H1 (cell line): ENCODE data around the gene MRPL3. TPM values are rescaled to one million over a fixed set of nuclear protein-coding genes. Genes with fewer than 3 reads are reported as not detected.

Source experiments
- CTCF ChIA-PET: fragments of 300-600 bp; sonication (Branson Sonifier 250); formaldehyde crosslinking; loops from one replicate; lab custom pipeline; 2021; ENCODE audit not compliant: partially characterized antibody; lab: Charles Lee
- POLR2A ChIA-PET: fragments of 300-600 bp; sonication (Branson Sonifier 250); formaldehyde crosslinking; loops from one replicate; lab custom pipeline; 2021; ENCODE audit warnings: inconsistent platforms; ENCODE audit not compliant: partially characterized antibody; lab: Charles Lee
- DNase-seq, 2 experiments: peaks; one replicate each; pipeline versions ENCODE4 v3.0.0 to v3.0.0-alpha.2; 2010 to 2022; ENCODE audit warnings: low spot score in 2 of 2, low read depth in 1 of 2, mixed read lengths in 1 of 2
- FAIRE-seq: peaks from 2 replicates; lab custom pipeline; 2011; peaks lifted over from hg19 to GRCh38; lab: Jason Lieb, UNC
- H2AFZ ChIP-seq: 2 replicates; pipeline ENCODE4 v1.8.1; 2012; ENCODE audit warnings: low read length, inconsistent platforms
- H2AK5ac ChIP-seq: 2 replicates; pipeline ENCODE4 v1.6.1; 2013; ENCODE audit warnings: low read depth, low read length
- H2BK120ac ChIP-seq: replicated peaks from 2 replicates; pipeline ENCODE3; 2013; ENCODE audit warnings: low read depth, low read length, inconsistent platforms
- H2BK12ac ChIP-seq: 2 replicates; pipeline ENCODE4 v1.6.1; 2013; ENCODE audit warnings: low read depth, low read length
- H2BK15ac ChIP-seq: 2 replicates; pipeline ENCODE4 v1.6.1; 2013; ENCODE audit warnings: low read length
- H2BK20ac ChIP-seq: 2 replicates; pipeline ENCODE4 v1.6.1; 2013; ENCODE audit warnings: low read length
- H2BK5ac ChIP-seq: 2 replicates; pipeline ENCODE4 v1.6.1; 2013; ENCODE audit warnings: low read depth, low read length
- H3K14ac ChIP-seq: 2 replicates; pipeline ENCODE4 v1.6.1; 2013; ENCODE audit warnings: inconsistent platforms; ENCODE audit not compliant: insufficient read length
- H3K18ac ChIP-seq: 2 replicates; pipeline ENCODE4 v1.6.1; 2013; ENCODE audit warnings: low read length; ENCODE audit errors: extremely low read depth
- H3K23ac ChIP-seq: 2 replicates; pipeline ENCODE4 v1.6.1; 2013; ENCODE audit warnings: inconsistent platforms; ENCODE audit not compliant: insufficient read length
- H3K23me2 ChIP-seq: 2 replicates; pipeline ENCODE4 v1.6.1; 2013; ENCODE audit warnings: low read depth, low read length
- H3K27ac ChIP-seq: 2 replicates; pipeline ENCODE4 v1.6.1; 2011; ENCODE audit warnings: low read depth, low read length, inconsistent platforms
- H3K27me3 ChIP-seq, 4 experiments: replicated peaks in 1 of 4; 1 replicate in 1 of 4; 2 replicates in 3 of 4; pipeline versions ENCODE4 v1.6.1 to v1.8.1; 2011 to 2013; ENCODE audit warnings: low read length in 3 of 4, mild to moderate bottlenecking in 3 of 4, inconsistent platforms in 2 of 4, mixed read lengths in 2 of 4, moderate library complexity in 1 of 4; ENCODE audit not compliant: control insufficient read depth in 3 of 4, insufficient read depth in 3 of 4; ENCODE audit errors: extremely low read depth in 1 of 4
- H3K36me3 ChIP-seq, 4 experiments: 2 replicates each; pipeline versions ENCODE4 v1.6.1 to v1.8.1; 2011 to 2013; ENCODE audit warnings: mild to moderate bottlenecking in 4 of 4, low read length in 3 of 4, moderate library complexity in 2 of 4, control low read depth in 1 of 4, inconsistent platforms in 1 of 4; ENCODE audit not compliant: insufficient read depth in 4 of 4, control insufficient read depth in 2 of 4
- H3K4ac ChIP-seq: replicated peaks from 2 replicates; pipeline ENCODE3; 2013; ENCODE audit warnings: low read length, low read depth, mixed read lengths, inconsistent platforms; ENCODE audit not compliant: insufficient read length
- H3K4me1 ChIP-seq, 4 experiments: replicated peaks in 1 of 4; 1 replicate in 1 of 4; 2 replicates in 3 of 4; pipeline versions ENCODE4 v1.6.1 to v1.8.1; 2011 to 2013; ENCODE audit warnings: low read length in 3 of 4, inconsistent platforms in 2 of 4, mixed read lengths in 1 of 4; ENCODE audit not compliant: insufficient read depth in 4 of 4, control insufficient read depth in 3 of 4
- H3K4me2 ChIP-seq, 2 experiments: 2 replicates each; pipeline versions ENCODE4 v1.6.1 to v1.8.1; 2011 to 2013; ENCODE audit warnings: low read depth in 2 of 2, low read length in 2 of 2, control low read depth in 1 of 2, inconsistent platforms in 1 of 2, mild to moderate bottlenecking in 1 of 2; ENCODE audit not compliant: insufficient read depth in 1 of 2
- H3K4me3 ChIP-seq, 4 experiments: fragments of 200-600, 300-600 bp in 1 of 4; sonication (generic), shearing (Covaris generic), sonication (Bioruptor Twin) in 1 of 4; 2 replicates each; pipeline versions ENCODE4 v1.5.1 to v1.8.1; 2011 to 2016; ENCODE audit warnings: low read length in 4 of 4, low read depth in 3 of 4, control low read depth in 2 of 4, inconsistent platforms in 2 of 4, mild to moderate bottlenecking in 2 of 4, mixed read lengths in 1 of 4, moderate library complexity in 1 of 4; ENCODE audit not compliant: insufficient read depth in 2 of 4; ENCODE audit errors: extremely low read depth in 1 of 4
- H3K56ac ChIP-seq: replicated peaks from 2 replicates; pipeline ENCODE3; 2013; ENCODE audit warnings: low read depth, mild to moderate bottlenecking, mixed read lengths, low read length, inconsistent platforms; ENCODE audit not compliant: insufficient read length
- H3K79me1 ChIP-seq: 2 replicates; pipeline ENCODE4 v1.6.1; 2013; ENCODE audit warnings: low read depth, low read length, control low read depth
- H3K79me2 ChIP-seq, 2 experiments: 2 replicates each; pipeline versions ENCODE4 v1.6.1 to v1.8.1; 2012 to 2013; ENCODE audit warnings: low read length in 2 of 2, mild to moderate bottlenecking in 2 of 2, inconsistent platforms in 1 of 2; ENCODE audit not compliant: insufficient read depth in 2 of 2, control insufficient read depth in 1 of 2
- H3K9ac ChIP-seq, 4 experiments: replicated peaks in 1 of 4; 1 replicate in 1 of 4; 2 replicates in 3 of 4; pipeline versions ENCODE4 v1.6.1 to v1.8.1; 2011 to 2013; ENCODE audit warnings: low read depth in 3 of 4, low read length in 3 of 4, control low read depth in 2 of 4, mild to moderate bottlenecking in 2 of 4, moderate library complexity in 2 of 4, inconsistent platforms in 1 of 4; ENCODE audit errors: extremely low read depth in 1 of 4
- H3K9me3 ChIP-seq, 2 experiments: 2 replicates each; pipeline versions ENCODE4 v1.6.1 to v1.8.1; 2012 to 2013; ENCODE audit warnings: mild to moderate bottlenecking in 2 of 2, moderate library complexity in 2 of 2, control low read depth in 1 of 2, inconsistent platforms in 1 of 2, low read depth in 1 of 2, low read length in 1 of 2, mixed read lengths in 1 of 2; ENCODE audit not compliant: insufficient read depth in 2 of 2
- H4K20me1 ChIP-seq, 2 experiments: replicated peaks in 1 of 2; 2 replicates each; pipeline versions ENCODE3 to v1.8.1; 2011 to 2013; ENCODE audit warnings: inconsistent platforms in 2 of 2, low read length in 2 of 2, mild to moderate bottlenecking in 1 of 2; ENCODE audit not compliant: insufficient read depth in 2 of 2, control insufficient read depth in 1 of 2
- H4K5ac ChIP-seq: 2 replicates; pipeline ENCODE4 v1.6.1; 2013; ENCODE audit warnings: low read length, low read depth, mixed read lengths, inconsistent platforms; ENCODE audit not compliant: insufficient read length
- H4K8ac ChIP-seq: 2 replicates; pipeline ENCODE4 v1.8.0; 2013; ENCODE audit warnings: mild to moderate bottlenecking, moderate library complexity, low read length, inconsistent platforms; ENCODE audit not compliant: insufficient read depth; ENCODE audit errors: extremely low read depth
- H4K91ac ChIP-seq: replicated peaks from 2 replicates; pipeline ENCODE3; 2013; ENCODE audit warnings: low read length, mixed read lengths, inconsistent platforms; ENCODE audit not compliant: insufficient read length
- ATF3 ChIP-seq: IDR thresholded peaks from 2 replicates; pipeline ENCODE4 v1.6.1; 2011; ENCODE audit warnings: low read depth, mild to moderate bottlenecking, low read length; ENCODE audit not compliant: insufficient read depth
- CTCF ChIP-seq, 3 experiments: IDR thresholded peaks; 1 replicate in 2 of 3; 2 replicates in 1 of 3; pipeline versions ENCODE4 v1.5.1 to v1.6.1; 2011; ENCODE audit warnings: low read length in 3 of 3, mild to moderate bottlenecking in 3 of 3, inconsistent platforms in 2 of 3, low read depth in 1 of 3, moderate library complexity in 1 of 3; ENCODE audit not compliant: insufficient read depth in 1 of 3; ENCODE audit errors: control extremely low read depth in 1 of 3
- HDAC2 ChIP-seq, 2 experiments: fragments of 300-600 bp in 1 of 2; sonication (generic) in 1 of 2; IDR thresholded peaks; 2 replicates each; pipeline ENCODE4 v1.6.1; 2011 to 2012; ENCODE audit warnings: low read depth in 2 of 2, low read length in 2 of 2, mild to moderate bottlenecking in 2 of 2, moderate library complexity in 2 of 2, borderline replicate concordance in 1 of 2, inconsistent platforms in 1 of 2
- KDM1A ChIP-seq: fragments of 200-600, 300-600 bp; sonication (generic); IDR thresholded peaks from 2 replicates; pipeline ENCODE4 v1.7.1; 2016; ENCODE audit warnings: mild to moderate bottlenecking, low read length, borderline replicate concordance
- RAD21 ChIP-seq, 2 experiments: IDR thresholded peaks in 1 of 2; conservative IDR thresholded peaks in 1 of 2; 2 replicates each; pipeline ENCODE4 v1.6.1; 2011; ENCODE audit warnings: low read depth in 2 of 2, low read length in 2 of 2, improper control_type of control experiment in 1 of 2, inconsistent platforms in 1 of 2, mild to moderate bottlenecking in 1 of 2, moderate library complexity in 1 of 2
- SRF ChIP-seq: IDR thresholded peaks from 2 replicates; pipeline ENCODE4 v1.6.1; 2011; ENCODE audit warnings: mild to moderate bottlenecking, low read depth, low read length, moderate library complexity
- TEAD4 ChIP-seq: IDR thresholded peaks from 2 replicates; pipeline ENCODE4 v1.6.1; 2012; ENCODE audit warnings: low read depth, low read length, inconsistent platforms, mixed read lengths
- YY1 ChIP-seq: IDR thresholded peaks from 2 replicates; pipeline ENCODE4 v1.6.1; 2011; ENCODE audit warnings: low read depth, mild to moderate bottlenecking, low read length
- WGBS, 2 experiments: shearing (Covaris generic) in 1 of 2; methylation state at CpG; one replicate each; pipeline versions ENCODE4 v1.1.6 to v1.1.7; 2013 to 2015; ENCODE audit warnings: low lambda C conversion rate in 2 of 2, mixed read lengths in 2 of 2, inconsistent platforms in 1 of 2, low coverage in 1 of 2, missing lambda C conversion rate in 1 of 2; ENCODE audit not compliant: insufficient replicate concordance in 2 of 2, insufficient coverage in 1 of 2, insufficient read length in 1 of 2; ENCODE audit errors: extremely low coverage in 1 of 2, missing lambda C conversion rate in 1 of 2; 5-methylcytosine and 5-hydroxymethylcytosine counted together
- polyA plus RNA-seq, 7 experiments: library from polyadenylated mRNA; depleted of rRNA in 3 of 7; stranded (reverse) in 5 of 7; unstranded in 2 of 7; fragments of >200 nt in 5 of 7; fragments of 200-250 nt in 2 of 7; gene quantifications; 1 replicate in 5 of 7; 2 replicates in 1 of 7; 4 replicates in 1 of 7; pipeline versions ENCODE4 v1.2.1 to v1.2.3, GENCODE V29; 2011 to 2013; ENCODE audit warnings: missing spikeins in 2 of 7, mixed read lengths in 2 of 7
- total RNA-seq: library from RNA; stranded (reverse); fragmentation: NEBNext Ultra II Directional; extraction: Animal tissue kit (Norgen Biotek cat#: 25700); gene quantifications from 2 replicates; pipeline ENCODE4 v1.2.1, GENCODE V29; 2021
- TF ChIP-seq, protein P1 (sequence below): IDR thresholded peaks from 2 replicates; pipeline ENCODE4 v1.6.1; 2012; ENCODE audit warnings: inconsistent platforms

MRPL3 gene
- total and polyA plus RNA-seq, 2 of the 8 experiments (the other 6 are each of a cell fraction or from before 2014, with no cell fraction given), result 164 to 175 TPM

- FAIRE-seq, result peak; percentile 92
- peak; percentile 73 to 76 for TF ChIP-seq RAD21 (IDR thresholded peaks at IDR 0.05 in 1 of 2, conservative IDR thresholded peaks at IDR 0.05 in 1 of 2; ENCODE audit: low read depth in 2 of 2, low read length in 2 of 2)
- TF ChIP-seq TEAD4, result no peak
- TF ChIP-seq, protein P1, sequence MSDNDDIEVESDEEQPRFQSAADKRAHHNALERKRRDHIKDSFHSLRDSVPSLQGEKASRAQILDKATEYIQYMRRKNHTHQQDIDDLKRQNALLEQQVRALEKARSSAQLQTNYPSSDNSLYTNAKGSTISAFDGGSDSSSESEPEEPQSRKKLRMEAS, result no peak
- no peak for TF ChIP-seq ATF3
- TF ChIP-seq HDAC2 (IDR thresholded peaks at IDR 0.05; ENCODE audit: borderline replicate concordance in 1 of 2, low read depth in 2 of 2, low read length in 2 of 2), result no peak; a peak in 1 of 4 replicates
- no peak for TF ChIP-seq SRF
- TF ChIP-seq CTCF (IDR thresholded peaks at IDR 0.05; ENCODE audit: control extremely low read depth in 1 of 3, insufficient read depth in 1 of 3, low read depth in 1 of 3, low read length in 3 of 3), result peak in 2 of 3 experiments; percentile 57 to 73; a peak in 2 of 4 replicates
- TF ChIP-seq YY1, result no peak
- TF ChIP-seq KDM1A, result peak; percentile 66; the same call in 1 of the 2 replicates
These were observed 46.6 kb upstream of the MRPL3 start for GRCh38 chr3:131549340-131549739.

More at GRCh38 chr3:131549340-131549739, 46.6 kb upstream of the MRPL3 start:
- no peaks in the 10 kb centered on the region for H3K9me3 ChIP-seq
- no peak overlapping the region for H2BK20ac ChIP-seq
- no peaks in the 10 kb centered on the region for H3K23me2 ChIP-seq
- no peak overlapping the region for H4K8ac ChIP-seq
- H2BK15ac ChIP-seq, result no peak overlapping the region
- no peaks in the 10 kb centered on the region for H3K36me3 ChIP-seq
- no peak overlapping the region for H2BK12ac ChIP-seq
- no peak for DNase-seq
- H3K79me1 ChIP-seq, result no peaks in the 10 kb centered on the region
- H3K27me3 ChIP-seq, result no peaks in the 10 kb centered on the region
- no peak overlapping the region for H3K27ac ChIP-seq
- H3K56ac ChIP-seq, result no peak overlapping the region
- H3K4me1 ChIP-seq, result peaks cover 0 to 2% (median 0%) of the 10 kb centered on the region in 4 experiments; a peak in 1 of 7 replicates
- H3K23ac ChIP-seq, result no peak overlapping the region
- no peak overlapping the region for H2BK5ac ChIP-seq
- ChIA-PET POLR2A (interaction anchor here (1.8 kb wide), 1 partner anchor 485 kb away, joined by 3 read pairs; the partner anchor contains the start of gene CPNE4), CTCF (interaction anchor here (0.7 to 4.6 kb wide), 47 partner anchors 10 to 732 kb away, joined by 3 to 39 read pairs (median 4); no protein-coding TSS in a partner anchor)
- no peaks in the 10 kb centered on the region for H3K79me2 ChIP-seq
- no peak overlapping the region for H2BK120ac ChIP-seq
- H2AFZ ChIP-seq, result no peak overlapping the region
- 85% methylated on average over 1 of the region's 1 CpG; no CpG with 5 or more reads in 1 of the 2 experiments for WGBS, 2 experiments
- H3K4ac ChIP-seq, result no peak overlapping the region
- H3K4me2 ChIP-seq, result no peak overlapping the region
- H2AK5ac ChIP-seq, result no peak overlapping the region
- no peak overlapping the region for H3K14ac ChIP-seq
- H3K18ac ChIP-seq, result no peak overlapping the region
- no peak overlapping the region for H3K9ac ChIP-seq
- H4K20me1 ChIP-seq, result no peaks in the 10 kb centered on the region
- H3K4me3 ChIP-seq, result no peak overlapping the region
- H4K5ac ChIP-seq, result no peak overlapping the region
- H4K91ac ChIP-seq, result no peak overlapping the region
